Measurements from ENCODE around the gene MOCS1. TPM values are rescaled to one million over a fixed set of nuclear protein-coding genes. Genes with fewer than 3 reads are reported as not detected.

Gene MOCS1
- total RNA-seq, 1 donor from 2014 or later: 22.9 TPM

GRCh38 chr6:39964530-39964929 is 30.3 kb upstream of the MOCS1 start:
- ATAC-seq (no peak), DNase-seq (no peak)
- Histone ChIP-seq H3K27me3 (ENCODE audit: low read depth) (no peaks in the 10 kb centered on the region), H3K36me3 (no peaks in the 10 kb centered on the region), H3K27ac (no peak overlapping the region), H3K9me3 (no peaks in the 10 kb centered on the region), H3K4me1 (no peaks in the 10 kb centered on the region), H3K4me3 (no peak overlapping the region)
- intact Hi-C loops (cut with DNase I): no loop called here
- TF ChIP-seq, protein P1, sequence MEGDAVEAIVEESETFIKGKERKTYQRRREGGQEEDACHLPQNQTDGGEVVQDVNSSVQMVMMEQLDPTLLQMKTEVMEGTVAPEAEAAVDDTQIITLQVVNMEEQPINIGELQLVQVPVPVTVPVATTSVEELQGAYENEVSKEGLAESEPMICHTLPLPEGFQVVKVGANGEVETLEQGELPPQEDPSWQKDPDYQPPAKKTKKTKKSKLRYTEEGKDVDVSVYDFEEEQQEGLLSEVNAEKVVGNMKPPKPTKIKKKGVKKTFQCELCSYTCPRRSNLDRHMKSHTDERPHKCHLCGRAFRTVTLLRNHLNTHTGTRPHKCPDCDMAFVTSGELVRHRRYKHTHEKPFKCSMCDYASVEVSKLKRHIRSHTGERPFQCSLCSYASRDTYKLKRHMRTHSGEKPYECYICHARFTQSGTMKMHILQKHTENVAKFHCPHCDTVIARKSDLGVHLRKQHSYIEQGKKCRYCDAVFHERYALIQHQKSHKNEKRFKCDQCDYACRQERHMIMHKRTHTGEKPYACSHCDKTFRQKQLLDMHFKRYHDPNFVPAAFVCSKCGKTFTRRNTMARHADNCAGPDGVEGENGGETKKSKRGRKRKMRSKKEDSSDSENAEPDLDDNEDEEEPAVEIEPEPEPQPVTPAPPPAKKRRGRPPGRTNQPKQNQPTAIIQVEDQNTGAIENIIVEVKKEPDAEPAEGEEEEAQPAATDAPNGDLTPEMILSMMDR (IDR thresholded peaks at IDR 0.05): no peak

DNA sequence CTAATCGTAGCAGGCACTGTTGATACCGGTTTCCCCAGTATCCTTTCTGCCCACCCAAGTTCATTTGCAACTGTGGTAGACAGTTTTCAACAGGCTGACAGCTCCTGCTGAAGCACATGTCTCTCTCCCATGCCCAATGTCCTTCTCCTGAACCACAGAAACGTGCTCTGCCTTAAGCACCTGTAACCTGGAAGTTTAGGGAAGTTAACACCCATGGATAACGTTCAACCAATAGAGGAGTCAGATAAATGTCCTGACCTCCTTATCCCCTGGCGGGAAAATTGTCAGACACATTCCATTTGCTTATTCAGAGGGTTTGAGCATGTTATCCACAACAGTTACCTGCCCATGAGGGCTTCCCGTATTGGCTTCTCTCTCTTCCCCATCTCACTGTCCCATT is 29.8 kb upstream of the MOCS1 start:
- DNase-seq (no peak), ATAC-seq (no peak)
- Histone ChIP-seq H3K9me3 (no peaks in the 10 kb centered on the region), H3K4me3 (no peak overlapping the region), H3K27ac (no peak overlapping the region), H3K27me3 (ENCODE audit: low read depth) (no peaks in the 10 kb centered on the region), H3K4me1 (no peaks in the 10 kb centered on the region), H3K36me3 (no peaks in the 10 kb centered on the region)
- TF ChIP-seq, protein P1 (IDR thresholded peaks at IDR 0.05): no peak
- intact Hi-C loops (cut with DNase I): no loop called here

DNA sequence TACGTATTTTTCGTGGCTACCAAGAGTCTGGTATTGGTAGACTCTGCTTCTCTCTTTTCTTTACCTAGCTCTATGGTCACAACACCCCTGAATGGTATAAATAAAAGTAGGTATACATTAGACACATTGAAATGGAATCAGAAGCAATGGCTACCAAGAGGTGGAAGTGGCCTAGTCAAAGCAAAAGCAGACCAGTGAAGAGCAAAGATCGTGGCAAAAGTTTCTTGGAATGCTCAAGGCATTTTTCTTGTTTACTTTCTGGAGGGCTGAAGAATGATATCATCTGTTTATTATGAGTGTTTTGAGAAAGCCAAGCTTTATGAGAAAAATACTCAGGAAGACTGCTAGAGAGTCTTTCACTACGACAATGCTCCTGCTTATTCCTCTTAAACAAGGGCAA is 28.6 kb upstream of the MOCS1 start:
- Histone ChIP-seq H3K9me3 (no peaks in the 10 kb centered on the region), H3K4me3 (no peak overlapping the region), H3K36me3 (no peaks in the 10 kb centered on the region), H3K4me1 (no peaks in the 10 kb centered on the region), H3K27me3 (ENCODE audit: low read depth) (no peaks in the 10 kb centered on the region), H3K27ac (peak overlapping the region; percentile 53)
- ATAC-seq: peak in 1 of 2 donors; percentile 68
- TF ChIP-seq, protein P1 (IDR thresholded peaks at IDR 0.05): no peak
- intact Hi-C loops (cut with DNase I): no loop called here
- DNase-seq: no peak

DNA sequence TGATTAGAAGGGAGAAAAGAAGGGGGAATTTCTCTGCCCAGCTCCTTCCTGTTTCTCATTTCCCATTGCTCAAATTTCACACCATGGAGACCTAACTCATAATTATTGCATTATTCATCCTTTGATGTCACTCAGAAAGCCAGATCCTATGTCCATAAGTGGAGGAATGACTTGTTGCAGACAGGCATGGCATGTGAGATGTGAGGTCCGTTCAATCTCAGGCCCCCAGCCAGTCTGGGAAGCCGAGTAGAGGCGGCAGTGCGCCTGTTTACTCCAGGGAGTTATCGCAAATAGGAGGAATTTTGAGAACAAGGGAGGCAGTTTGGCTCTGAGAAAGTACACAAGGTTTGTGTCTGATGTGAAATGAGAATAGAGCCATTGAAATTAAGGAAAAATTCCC is 26.9 kb upstream of the MOCS1 start:
- no peak for DNase-seq
- H3K4me3 ChIP-seq: no peak overlapping the region
- H3K9me3 ChIP-seq: no peaks in the 10 kb centered on the region
- TF ChIP-seq, protein P1 (IDR thresholded peaks at IDR 0.05): no peak
- no peaks in the 10 kb centered on the region for H3K36me3 ChIP-seq
- intact Hi-C loops (cut with DNase I): no loop called here
- no peak for ATAC-seq
- no peaks in the 10 kb centered on the region for H3K27me3 ChIP-seq (ENCODE audit: low read depth)
- no peak overlapping the region for H3K27ac ChIP-seq
- H3K4me1 ChIP-seq: no peaks in the 10 kb centered on the region

GRCh38 chr6:39958947-39959346 is 24.7 kb upstream of the MOCS1 start:
- Histone ChIP-seq H3K27me3 (ENCODE audit: low read depth) (no peaks in the 10 kb centered on the region), H3K36me3 (no peaks in the 10 kb centered on the region), H3K4me3 (no peak overlapping the region), H3K4me1 (no peaks in the 10 kb centered on the region), H3K27ac (no peak overlapping the region), H3K9me3 (no peaks in the 10 kb centered on the region)
- no peak for DNase-seq
- ATAC-seq: no peak
- intact Hi-C loops (cut with DNase I): no loop called here
- TF ChIP-seq, protein P1 (IDR thresholded peaks at IDR 0.05): no peak

- intact Hi-C loops (cut with DNase I): no loop called here
- no peaks in the 10 kb centered on the region for H3K9me3 ChIP-seq
- peaks cover 8% of the 10 kb centered on the region for H3K4me1 ChIP-seq
- TF ChIP-seq, protein P1 (IDR thresholded peaks at IDR 0.05): no peak
- no peaks in the 10 kb centered on the region for H3K36me3 ChIP-seq
- H3K4me3 ChIP-seq: no peak overlapping the region
- H3K27me3 ChIP-seq (ENCODE audit: low read depth): no peaks in the 10 kb centered on the region
- no peak overlapping the region for H3K27ac ChIP-seq
- ATAC-seq (no peak), DNase-seq (no peak)
These were observed 22.7 kb upstream of the MOCS1 start for GRCh38 chr6:39956936-39957335.
